HG03378 (cell line): ENCODE data around the gene MGMT.

Source experiments
- ATAC-seq: cut with Tn5 transposase; IDR thresholded peaks from one replicate; pipeline ENCODE4 v1.9.1; 2021; ENCODE audit warnings: mild to moderate bottlenecking, moderate library complexity; ENCODE audit not compliant: unreplicated experiment

MGMT gene

GRCh38 chr10:129581827-129582411, 114.9 kb downstream of the MGMT start:
- no peak for ATAC-seq

DNA sequence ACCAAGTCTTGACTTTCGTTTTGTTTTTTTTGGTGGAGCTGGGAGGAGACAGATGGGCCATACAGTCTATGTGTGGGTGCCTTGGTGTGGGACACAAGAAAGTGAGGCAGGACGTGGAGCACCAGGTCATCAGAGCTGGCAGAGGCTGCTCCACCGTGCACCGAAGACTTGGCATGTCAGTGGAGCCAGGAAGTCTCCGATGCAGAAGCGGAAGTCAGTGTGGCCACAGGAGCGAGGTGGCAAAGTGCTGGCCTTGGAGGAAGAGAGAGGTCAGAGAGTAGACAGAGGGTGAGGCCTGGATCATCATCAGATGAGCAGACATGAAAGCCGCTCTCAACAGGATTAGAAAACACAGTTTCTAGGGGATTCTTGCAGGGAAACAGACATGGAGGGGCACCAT, 116.8 kb downstream of the MGMT start:
- ATAC-seq, result no peak

DNA sequence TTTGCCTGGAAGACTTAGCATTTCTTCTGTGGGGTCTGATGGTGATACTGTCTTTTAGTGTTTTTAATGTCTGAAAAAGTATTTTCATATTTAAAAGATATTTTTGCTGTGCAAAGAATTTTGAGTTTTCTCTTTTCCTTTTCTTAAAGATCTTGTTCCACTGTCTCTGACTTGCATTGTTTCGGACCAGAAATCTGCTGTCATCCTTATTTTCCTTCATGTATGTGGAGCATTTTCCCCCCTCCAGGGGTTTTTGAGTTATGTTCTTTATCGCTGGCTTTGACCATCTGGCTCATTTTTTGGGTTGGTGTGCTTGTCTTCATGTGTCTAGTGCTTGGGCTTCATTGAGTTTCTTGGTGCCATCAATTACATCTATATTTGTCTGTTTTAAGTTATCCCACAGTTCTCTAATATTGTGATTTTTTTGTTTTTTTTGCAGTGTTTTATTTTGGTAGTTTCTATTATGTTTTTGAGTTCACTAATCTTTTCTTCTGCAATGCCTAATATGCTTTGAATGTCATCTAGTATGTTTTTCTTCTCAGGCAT, 119.9 kb downstream of the MGMT start:
- no peak for ATAC-seq

GRCh38 chr10:129589546-129589945, 122.5 kb downstream of the MGMT start:
- ATAC-seq, result no peak

DNA sequence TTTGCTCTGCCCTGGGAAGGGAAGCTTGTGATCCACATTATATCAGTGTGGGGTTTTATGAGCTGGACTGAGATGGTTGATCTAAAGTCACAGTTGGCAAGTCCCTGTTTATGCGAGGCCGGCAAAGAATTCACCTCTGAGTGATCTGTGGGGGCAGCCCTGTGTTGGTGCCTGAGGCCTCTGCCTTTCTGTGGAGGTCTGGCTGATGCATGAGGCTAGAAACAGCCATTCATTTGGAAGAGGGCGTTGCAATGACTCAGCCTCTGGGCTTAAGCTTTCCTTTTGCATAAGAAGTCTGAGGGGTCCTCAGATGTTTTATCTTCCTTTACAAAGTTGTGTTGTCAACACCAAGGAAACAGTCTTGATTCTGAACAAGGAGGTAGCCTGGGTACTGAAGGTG, 126.9 kb downstream of the MGMT start:
- no peak for ATAC-seq

- no peak for ATAC-seq
Observed at GRCh38 chr10:129594811-129595210, 127.8 kb downstream of the MGMT start.

DNA sequence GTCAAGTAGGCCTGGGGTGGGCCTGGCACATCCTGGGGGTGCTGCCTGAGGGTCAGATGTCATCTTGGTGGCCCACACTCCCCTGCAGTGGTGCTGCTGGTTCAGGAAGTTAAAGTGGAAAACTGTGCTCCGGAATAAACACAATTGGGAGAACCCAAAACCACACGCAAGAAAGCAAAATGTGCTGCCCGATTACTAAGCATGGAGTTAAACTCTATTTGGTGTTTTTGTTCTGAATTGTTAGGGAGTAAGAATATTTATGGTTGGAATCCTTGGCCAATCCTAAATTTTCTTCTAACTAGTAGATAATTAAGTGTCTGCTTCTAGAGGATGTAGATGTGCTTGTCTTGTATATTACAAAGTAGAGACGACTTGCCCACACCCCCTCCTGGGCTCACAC, 131.4 kb downstream of the MGMT start:
- ATAC-seq, result no peak

GRCh38 chr10:129599160-129599559, 132.1 kb downstream of the MGMT start:
- no peak for ATAC-seq

DNA sequence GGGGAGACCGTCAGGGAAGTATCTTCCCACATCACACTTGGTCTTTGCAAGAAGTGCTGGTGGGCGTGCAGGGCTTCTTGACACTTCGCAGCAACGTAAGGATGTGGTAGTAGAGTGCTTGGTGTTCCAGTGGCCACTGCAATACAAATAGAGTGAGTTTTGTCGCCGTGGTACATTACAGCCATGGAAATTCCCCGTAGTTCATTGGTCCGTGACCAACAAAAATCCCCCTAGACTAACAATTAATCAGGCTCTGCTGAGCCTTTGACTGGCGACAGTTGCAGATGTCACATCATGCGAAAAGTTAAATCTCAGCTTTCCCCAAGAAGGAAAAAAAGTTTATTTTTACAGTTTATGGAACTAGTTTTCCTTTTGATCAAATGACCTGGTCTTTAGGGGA, 134.7 kb downstream of the MGMT start:
- ATAC-seq, result peak; percentile 45

- ATAC-seq, result no peak
Observed at GRCh38 chr10:129602938-129603535, 136.0 kb downstream of the MGMT start.

GRCh38 chr10:129604333-129605032, 137.4 kb downstream of the MGMT start:
- peak; percentile 47 for ATAC-seq

DNA sequence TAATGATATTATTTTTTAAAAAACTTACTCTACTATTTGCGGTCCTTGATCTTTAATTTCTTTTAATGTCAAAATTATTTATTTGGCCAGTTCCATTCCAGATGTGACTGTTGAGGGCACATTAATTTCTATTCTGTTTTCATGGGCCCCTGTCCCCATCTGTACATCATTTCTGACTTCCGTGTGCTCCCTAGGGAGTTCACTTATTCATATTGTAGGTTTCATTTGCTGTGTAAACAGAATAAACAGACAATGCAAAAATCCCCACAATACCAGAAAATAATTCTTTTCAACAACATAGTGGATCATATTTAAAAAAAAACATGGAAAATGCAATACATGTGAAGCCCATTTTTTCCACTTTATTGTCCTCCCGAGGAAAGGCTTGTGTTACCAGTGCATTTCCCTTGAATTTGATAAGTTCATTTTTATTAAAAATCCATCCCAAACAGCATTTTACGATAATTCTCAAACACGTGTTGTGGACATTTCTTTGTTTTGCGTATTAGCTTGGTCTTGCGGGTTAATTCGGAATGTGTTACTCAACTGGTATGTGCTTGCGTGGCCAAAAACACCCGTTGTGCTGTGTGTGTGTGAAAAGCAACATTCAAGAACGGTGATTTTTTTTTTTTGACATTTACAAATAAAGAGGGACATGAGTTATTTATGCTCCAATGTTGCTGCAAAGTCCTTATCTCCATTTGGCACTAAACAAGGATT, 138.4 kb downstream of the MGMT start:
- ATAC-seq, result no peak

- no peak for ATAC-seq
Observed at GRCh38 chr10:129605986-129606518, 139.0 kb downstream of the MGMT start.

DNA sequence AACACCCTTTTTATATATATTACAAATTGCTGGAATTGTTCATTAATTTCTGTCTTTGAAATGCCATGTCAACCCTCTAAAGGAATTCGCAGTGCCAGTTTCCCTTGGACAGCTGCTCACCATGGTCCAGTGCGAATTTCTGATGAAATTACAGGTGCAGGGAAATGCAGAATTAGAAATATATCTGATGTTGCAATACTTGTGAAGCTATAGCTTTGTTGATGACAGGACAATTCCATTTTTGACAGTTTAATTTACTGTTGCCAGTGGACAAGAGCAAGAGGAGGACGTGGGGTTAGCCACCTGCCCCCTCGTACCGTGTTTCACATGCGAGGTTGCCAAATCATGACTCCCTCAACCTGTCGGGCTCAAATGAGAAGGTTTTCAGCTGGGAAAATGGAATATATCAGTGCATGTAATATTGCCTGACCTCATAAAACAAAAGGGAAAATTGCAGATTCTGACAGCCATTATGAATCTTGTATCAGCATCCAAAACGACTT, 140.6 kb downstream of the MGMT start:
- ATAC-seq, result no peak

DNA sequence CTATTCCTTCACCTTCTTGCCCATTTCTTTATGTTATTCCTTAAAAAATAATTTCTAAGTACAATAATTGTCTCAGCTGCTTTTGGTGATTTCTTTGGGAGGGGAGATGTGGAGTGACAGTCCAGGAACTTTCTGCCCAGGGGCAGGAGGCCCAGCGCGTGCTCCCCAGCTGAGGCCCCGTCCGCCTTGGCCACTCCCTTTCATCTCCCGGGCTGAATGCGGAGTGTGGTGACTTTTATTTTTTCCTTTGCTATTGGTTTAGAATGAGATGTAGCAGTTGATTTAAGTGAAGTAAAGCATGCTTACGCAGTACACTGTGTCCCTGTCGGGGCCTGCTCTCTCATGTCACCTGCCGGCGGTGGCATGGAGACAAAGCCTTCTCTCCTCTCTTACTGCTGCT, 141.6 kb downstream of the MGMT start:
- no peak for ATAC-seq

DNA sequence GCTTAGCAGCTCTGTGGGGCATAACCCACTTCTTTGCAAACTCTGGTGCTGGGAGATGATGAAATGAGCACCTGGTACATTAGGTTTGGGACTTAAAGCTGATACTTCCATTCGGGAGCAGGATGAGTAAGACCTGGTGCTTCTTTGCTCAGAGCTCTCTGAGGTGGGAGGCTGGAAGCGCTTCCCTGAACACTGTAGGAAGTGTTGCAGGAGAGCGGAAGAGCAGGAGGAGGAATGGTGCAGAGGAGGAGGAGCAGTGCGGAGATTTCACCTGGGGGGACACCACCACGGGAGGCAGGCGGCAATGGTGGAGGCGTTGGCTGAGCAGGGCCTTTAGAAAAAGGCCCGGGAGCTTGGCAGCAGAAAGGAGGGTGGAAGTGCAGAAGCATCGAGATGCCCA, 142.5 kb downstream of the MGMT start:
- ATAC-seq, result no peak

DNA sequence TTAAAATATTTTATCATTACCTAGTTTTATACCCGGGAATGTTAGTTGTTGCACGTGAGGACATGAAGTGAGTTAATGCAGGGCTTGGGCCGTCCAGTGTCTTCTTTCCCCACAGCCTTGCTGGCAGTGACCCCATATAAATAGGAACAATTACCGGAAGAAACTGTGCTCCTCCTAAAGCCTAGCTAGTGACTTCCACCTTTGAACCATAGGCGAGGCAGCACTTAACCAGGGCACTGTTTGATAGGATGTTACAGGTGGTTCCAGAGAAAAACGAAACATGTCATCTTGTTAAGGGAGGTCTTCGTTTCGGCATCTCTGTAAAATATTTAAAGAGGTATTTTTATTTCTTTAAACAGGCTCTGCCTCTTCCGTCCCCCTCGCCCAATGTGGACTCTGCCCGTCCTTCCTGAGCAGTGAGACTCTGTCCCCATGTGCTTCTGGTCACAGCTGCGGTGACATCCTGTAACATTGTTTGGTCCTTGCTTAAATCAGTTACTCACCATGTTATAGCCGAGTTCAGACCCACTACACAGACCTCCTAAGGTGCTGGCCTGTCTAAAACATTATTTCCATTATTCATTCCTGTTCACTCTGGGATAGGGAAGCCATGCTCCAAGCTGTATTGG, 145.6 kb downstream of the MGMT start:
- ATAC-seq, result no peak

DNA sequence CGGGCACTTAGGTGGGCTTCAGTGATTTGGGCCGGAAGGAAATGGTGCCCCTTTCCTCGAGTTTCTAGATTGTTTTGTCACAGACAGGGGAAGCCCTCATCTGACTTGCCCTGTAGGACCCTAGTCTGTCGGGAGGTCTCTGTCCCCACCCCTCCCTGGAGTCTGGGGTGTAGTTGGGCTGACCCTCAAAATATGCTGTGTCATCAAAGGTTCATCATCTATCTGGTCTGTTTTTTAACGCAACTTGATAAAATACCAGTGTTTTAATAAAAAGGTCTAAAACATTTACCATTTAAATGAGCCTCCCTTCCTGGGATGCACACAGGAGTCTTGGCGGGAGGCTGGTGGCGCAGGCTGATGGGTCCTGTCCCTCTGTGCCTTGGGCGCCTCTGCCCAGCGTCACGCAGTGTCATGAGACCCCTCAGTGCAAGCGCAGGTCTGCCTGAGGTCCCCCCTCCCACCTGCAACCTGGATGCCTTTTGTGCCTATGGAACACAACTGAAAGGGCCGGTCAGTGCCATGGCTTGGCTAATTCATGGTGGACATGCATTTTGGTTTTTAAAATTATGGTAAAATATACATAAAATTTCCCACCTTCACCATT, 146.4 kb downstream of the MGMT start:
- ATAC-seq, result no peak

- ATAC-seq, result no peak
Observed at GRCh38 chr10:129614341-129614740, 147.3 kb downstream of the MGMT start.

- ATAC-seq, result no peak
Observed at GRCh38 chr10:129615381-129615780, 148.3 kb downstream of the MGMT start.
